Ramos (cell line): Measurements from ENCODE around the gene CHRNA3.

Source experiments
- in situ Hi-C: fragments of 300-500 bp; cut with MboI; formaldehyde crosslinking; loops from one replicate; pipeline ENCODE4 v1.14.3; 2022; ENCODE audit warnings: low sequenced_read_pairs; ENCODE audit not compliant: unreplicated experiment

Gene CHRNA3

GRCh38 chr15:78620527-78621421 lies at the start of gene CHRNA3:
Gene CHRNA3 (minus strand): TSS chr15:78620996. CDS start chr15:78620794, 202 bp downstream.
- in situ Hi-C loops: no loop called here

DNA sequence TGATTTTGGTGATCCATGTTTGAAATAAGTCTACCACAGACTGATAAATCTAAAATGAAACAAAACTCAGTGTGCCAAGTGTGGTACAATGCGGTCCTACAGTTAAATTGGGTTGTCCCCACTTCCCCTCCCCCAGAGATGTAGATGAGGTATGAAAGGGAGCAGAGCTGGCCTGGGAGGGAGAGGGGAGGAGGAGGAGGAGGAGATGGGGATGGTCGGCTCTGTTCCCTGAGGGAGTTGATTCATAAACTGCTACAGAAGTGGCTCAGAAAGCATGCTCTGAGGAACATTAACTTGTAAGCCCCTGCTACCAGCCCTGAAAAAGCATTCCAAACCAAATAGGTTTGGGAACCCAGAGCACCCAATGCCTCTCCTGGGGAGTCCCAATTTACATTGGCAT lies 48.2 kb upstream of the CHRNA3 start:
- in situ Hi-C loops: no loop called here

GRCh38 chr15:78667578-78668236 lies 46.9 kb upstream of the CHRNA3 start:
- in situ Hi-C loops: no loop called here

GRCh38 chr15:78666010-78666409 lies 45.2 kb upstream of the CHRNA3 start:
- in situ Hi-C loops: no loop called here

DNA sequence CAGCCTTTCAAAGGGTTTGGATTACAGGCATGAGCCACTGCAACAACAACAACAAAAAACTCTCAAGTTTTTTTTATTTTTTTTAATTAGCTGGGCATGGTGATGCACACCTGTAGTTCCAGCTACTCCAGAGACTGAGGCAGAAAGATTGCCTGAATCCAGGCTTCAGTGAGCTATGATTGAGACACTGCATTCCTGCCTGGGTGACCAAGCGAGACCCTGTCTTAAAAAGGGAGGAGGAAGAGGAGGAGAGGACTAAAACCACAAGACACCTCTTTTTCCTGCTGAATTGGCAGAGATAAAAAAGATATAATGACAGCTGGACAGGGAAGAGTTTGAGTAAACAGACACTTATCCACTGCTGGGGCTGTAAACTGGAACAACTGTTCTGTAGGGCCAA lies 42.9 kb upstream of the CHRNA3 start:
- in situ Hi-C loops: no loop called here

GRCh38 chr15:78662028-78662427 lies 41.2 kb upstream of the CHRNA3 start:
- in situ Hi-C loops: no loop called here

DNA sequence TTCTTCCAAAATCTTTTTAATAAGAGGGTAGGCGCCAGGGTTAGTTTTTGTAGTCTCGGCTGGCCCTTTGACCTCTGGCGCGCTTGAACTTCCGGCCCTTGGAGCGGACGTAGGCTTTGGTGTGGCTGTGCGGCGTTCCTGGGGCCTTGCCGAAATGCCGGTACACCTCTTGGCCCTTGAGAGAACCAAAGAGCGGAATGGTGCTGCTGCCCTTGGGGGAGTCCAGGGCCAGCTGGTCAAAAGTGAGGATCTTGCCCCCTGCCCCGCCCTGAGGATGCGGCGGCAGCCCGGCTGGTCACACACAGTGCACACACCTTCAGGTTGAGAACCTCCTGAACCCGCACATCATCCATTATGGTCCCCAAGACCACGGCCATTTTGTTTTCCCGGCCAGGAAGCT lies 40.2 kb upstream of the CHRNA3 start:
- in situ Hi-C loops: no loop called here

DNA sequence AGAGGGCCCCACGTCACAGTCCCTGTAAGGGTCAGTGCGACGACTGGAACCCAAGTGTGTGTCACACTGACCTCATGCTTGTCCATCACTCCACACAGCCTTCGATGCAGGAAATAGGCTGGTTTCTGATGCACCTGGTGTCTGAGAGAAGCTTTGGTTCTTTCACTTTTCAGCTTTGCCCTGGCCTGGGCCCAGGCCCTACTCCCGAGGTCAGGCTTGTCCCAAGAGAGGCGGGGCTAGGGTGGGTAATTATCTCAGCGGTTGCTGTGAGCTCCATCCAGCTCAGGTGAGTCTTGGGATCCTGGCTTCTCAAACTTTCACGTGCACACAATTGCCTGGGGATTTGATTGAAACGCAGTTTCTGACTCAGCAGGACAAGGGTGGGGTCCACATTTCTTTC lies 39.8 kb upstream of the CHRNA3 start:
- in situ Hi-C loops: no loop called here

DNA sequence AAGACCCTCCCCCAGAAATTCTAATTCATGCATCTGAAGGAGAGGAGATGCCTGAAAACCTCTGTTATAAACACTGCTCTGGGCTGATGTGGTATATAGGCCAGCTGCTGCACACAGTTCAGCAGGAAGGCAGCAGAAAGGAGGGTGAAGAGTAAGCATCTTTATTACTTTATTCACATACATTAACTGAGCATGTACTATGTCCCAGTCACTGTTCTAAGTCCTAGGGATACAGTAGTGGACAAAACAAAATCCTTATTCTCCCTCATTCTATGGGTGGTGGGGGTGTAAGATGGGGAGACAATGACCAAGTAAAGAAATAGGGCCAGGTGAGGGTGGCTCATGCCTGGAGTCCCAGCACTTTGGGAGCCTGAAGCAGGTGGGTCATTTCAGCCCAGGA lies 38.0 kb upstream of the CHRNA3 start:
- in situ Hi-C loops: no loop called here

DNA sequence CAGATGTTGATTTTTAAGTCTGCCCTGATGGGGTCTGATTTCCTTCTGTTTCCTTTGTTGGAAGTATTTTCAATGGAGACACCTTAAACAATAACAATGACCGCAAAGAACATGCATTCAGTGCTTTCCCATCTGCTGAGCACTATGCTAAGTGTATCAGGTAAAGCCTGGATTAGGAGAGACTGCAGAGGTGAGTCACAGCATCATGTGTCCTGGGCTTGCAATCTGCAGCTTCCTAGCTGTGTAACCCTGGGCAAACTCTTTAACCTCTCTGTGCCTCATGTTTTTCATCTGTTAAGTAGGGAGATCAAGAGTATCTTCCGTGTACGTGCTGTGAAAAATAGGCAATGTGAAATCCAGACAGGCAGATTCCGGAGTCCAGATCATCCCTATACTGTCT lies 33.5 kb upstream of the CHRNA3 start:
- in situ Hi-C loops: no loop called here

- in situ Hi-C loops: no loop called here
Measured at GRCh38 chr15:78651930-78652615, 31.3 kb upstream of the CHRNA3 start.

- in situ Hi-C loops: no loop called here
Measured at GRCh38 chr15:78651007-78651406, 30.2 kb upstream of the CHRNA3 start.

DNA sequence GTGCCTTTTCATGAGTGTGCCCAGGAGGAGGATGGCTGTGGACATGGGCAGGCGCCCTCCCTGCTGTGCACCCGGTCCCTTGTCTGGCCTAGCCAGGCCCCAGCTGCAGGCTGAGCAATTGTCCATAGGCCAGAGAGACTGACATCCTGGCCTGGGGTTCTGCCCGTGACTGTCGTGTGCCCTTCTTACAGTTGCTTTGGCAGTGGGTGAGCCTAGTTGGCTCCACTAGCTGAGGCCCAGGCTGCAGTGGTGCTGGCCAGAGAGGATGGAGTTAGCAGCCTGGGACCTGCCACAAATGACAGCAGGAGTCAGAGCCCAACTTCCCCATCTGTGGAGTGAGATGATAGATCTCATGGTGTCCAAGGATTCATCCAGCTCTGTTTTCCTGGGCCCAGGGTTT lies 29.2 kb upstream of the CHRNA3 start:
- in situ Hi-C loops: no loop called here

GRCh38 chr15:78645009-78645408 lies 24.2 kb upstream of the CHRNA3 start:
- in situ Hi-C loops: no loop called here

DNA sequence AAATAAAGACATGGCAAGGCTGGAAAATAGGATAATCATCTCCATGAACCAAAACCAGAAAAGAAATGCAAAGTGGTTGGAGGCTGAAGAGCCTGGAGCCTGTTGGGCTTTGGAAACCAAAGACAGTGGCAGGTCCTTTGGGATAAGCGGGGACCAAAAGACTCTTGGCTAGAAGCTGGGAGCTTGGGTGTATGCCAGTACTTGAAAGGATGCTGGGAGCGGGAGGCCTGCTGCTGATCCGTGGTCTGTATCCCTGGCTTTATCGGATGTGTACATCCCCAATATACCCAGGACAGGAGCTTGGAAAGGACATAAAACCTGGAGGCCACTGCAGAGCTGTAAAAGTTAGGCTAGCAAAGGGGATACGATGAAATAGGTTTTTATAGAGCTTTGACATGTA lies 21.5 kb upstream of the CHRNA3 start:
- in situ Hi-C loops: no loop called here

DNA sequence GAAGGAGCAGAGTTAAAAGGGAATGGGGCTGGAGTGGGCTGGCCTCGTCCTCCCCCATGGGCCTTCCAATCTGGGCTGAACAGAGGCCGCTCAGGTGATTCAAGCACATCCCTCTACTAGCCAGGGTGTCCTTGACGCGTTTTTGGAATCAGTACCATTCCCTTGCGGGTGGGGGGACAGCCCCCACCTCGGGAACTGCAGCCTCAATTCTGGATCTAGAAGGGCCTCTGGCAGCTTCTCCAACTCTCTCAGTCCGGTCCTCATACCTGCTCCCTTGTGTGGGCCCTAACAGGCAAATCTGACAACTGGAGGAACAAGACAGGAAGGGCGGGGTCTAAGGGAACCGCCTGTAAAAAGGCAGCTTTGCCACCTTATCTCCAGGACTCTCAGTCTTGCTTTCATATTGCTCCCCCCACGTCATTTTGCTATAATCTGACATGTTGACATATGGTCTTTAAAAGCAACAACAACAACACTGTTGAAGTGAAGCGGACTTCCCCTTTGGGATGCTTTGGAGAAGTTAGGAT lies 21.0 kb upstream of the CHRNA3 start:
- in situ Hi-C loops: no loop called here

- in situ Hi-C loops: no loop called here
Measured at GRCh38 chr15:78641102-78641748, 20.4 kb upstream of the CHRNA3 start, which contains the start of gene CHRNB4. Gene CHRNB4 (minus strand): TSS chr15:78641210. CDS start chr15:78641133, 77 bp downstream.

- in situ Hi-C loops: no loop called here
Measured at GRCh38 chr15:78640527-78641101, 19.8 kb upstream of the CHRNA3 start.

GRCh38 chr15:78638658-78639314 lies 18.0 kb upstream of the CHRNA3 start:
- in situ Hi-C loops: no loop called here
